GM19193 (cell line): ENCODE data around the gene CFP.

Source experiments
- POLR2A ChIP-seq: IDR thresholded peaks from 4 replicates; pipeline ENCODE4 v1.6.1; 2011; ENCODE audit not compliant: insufficient read depth, insufficient read length; ENCODE audit errors: extremely low read depth

Gene CFP

GRCh38 chrX:47573341-47574075 is 56.2 kb downstream of the CFP start:
- no peak for TF ChIP-seq POLR2A
